Measurements from ENCODE around the gene PTTG1.

PTTG1 gene

GRCh38 chr5:160456480-160457177, 35.0 kb downstream of the PTTG1 start:
- DNase-seq, result no peak

- no peak for DNase-seq
Observed at GRCh38 chr5:160457252-160457651, 35.6 kb downstream of the PTTG1 start.

- DNase-seq, result no peak
Observed at GRCh38 chr5:160458806-160459800, 37.4 kb downstream of the PTTG1 start.

- DNase-seq, result no peak
Observed at GRCh38 chr5:160460377-160461049, 38.9 kb downstream of the PTTG1 start.

- DNase-seq, result no peak
Observed at GRCh38 chr5:160461378-160461777, 39.7 kb downstream of the PTTG1 start.

- no peak for DNase-seq
Observed at GRCh38 chr5:160462167-160462566, 40.5 kb downstream of the PTTG1 start.

GRCh38 chr5:160463227-160463626, 41.6 kb downstream of the PTTG1 start:
- no peak for DNase-seq

- DNase-seq, result no peak
Observed at GRCh38 chr5:160463740-160464465, 42.2 kb downstream of the PTTG1 start.

GRCh38 chr5:160464466-160464797, 42.8 kb downstream of the PTTG1 start:
- no peak for DNase-seq

GRCh38 chr5:160466116-160466515, 44.5 kb downstream of the PTTG1 start:
- no peak for DNase-seq

- no peak for DNase-seq
Observed at GRCh38 chr5:160466889-160467554, 45.4 kb downstream of the PTTG1 start.

- DNase-seq, result no peak
Observed at GRCh38 chr5:160467555-160468362, 46.1 kb downstream of the PTTG1 start.

- DNase-seq, result no peak
Observed at GRCh38 chr5:160468363-160468975, 46.8 kb downstream of the PTTG1 start.

GRCh38 chr5:160469156-160470144, 47.8 kb downstream of the PTTG1 start:
- no peak for DNase-seq

GRCh38 chr5:160470437-160471361, 49.0 kb downstream of the PTTG1 start:
- DNase-seq, result no peak

- no peak for DNase-seq
Observed at GRCh38 chr5:160471761-160472160, 50.1 kb downstream of the PTTG1 start.

GRCh38 chr5:160472482-160472881, 50.8 kb downstream of the PTTG1 start:
- no peak for DNase-seq

GRCh38 chr5:160473681-160474080, 52.0 kb downstream of the PTTG1 start:
- DNase-seq, result no peak
